HG03196 (cell line): Measurements from ENCODE around the gene RSPH9.
"Not testable (repeated sequence)": the region's sequence is repeated elsewhere in the genome, so short reads cannot be mapped to it uniquely, and the experiment has no call there.

Experiments used
- ATAC-seq: cut with Tn5 transposase; IDR thresholded peaks from one replicate; pipeline ENCODE4 v1.9.1; 2021; ENCODE audit not compliant: unreplicated experiment

RSPH9 gene

GRCh38 chr6:43682724-43683429 lies 38.0 kb downstream of the RSPH9 start:
- no peak for ATAC-seq

- no peak for ATAC-seq
Observed at GRCh38 chr6:43683708-43684455, 39.0 kb downstream of the RSPH9 start.

- ATAC-seq, result no peak
Observed at GRCh38 chr6:43687079-43687436, 42.2 kb downstream of the RSPH9 start.

GRCh38 chr6:43687437-43688347 lies 42.9 kb downstream of the RSPH9 start, which contains the start of gene MRPS18A:
TSS of gene MRPS18A (minus strand) at chr6:43687791. CDS start at chr6:43687779, 12 bp downstream.
- ATAC-seq, result peak; percentile 85

- ATAC-seq, result no peak
Observed at GRCh38 chr6:43689421-43689820, 44.6 kb downstream of the RSPH9 start.

- no peak for ATAC-seq
Observed at GRCh38 chr6:43695215-43695966, 50.6 kb downstream of the RSPH9 start.

GRCh38 chr6:43695967-43696291 lies 51.1 kb downstream of the RSPH9 start:
- no peak for ATAC-seq

- ATAC-seq, result no peak
Observed at GRCh38 chr6:43697421-43697820, 52.6 kb downstream of the RSPH9 start.

GRCh38 chr6:43698584-43699349 lies 53.9 kb downstream of the RSPH9 start:
- ATAC-seq, result no peak

- no peak for ATAC-seq
Observed at GRCh38 chr6:43699564-43700186, 54.8 kb downstream of the RSPH9 start.

- ATAC-seq, result not testable (repeated sequence)
Observed at GRCh38 chr6:43700939-43701560, 56.2 kb downstream of the RSPH9 start.

- no peak for ATAC-seq
Observed at GRCh38 chr6:43702171-43702533, 57.3 kb downstream of the RSPH9 start.

- ATAC-seq, result no peak
Observed at GRCh38 chr6:43702534-43703440, 58.0 kb downstream of the RSPH9 start.

GRCh38 chr6:43703512-43704429 lies 58.9 kb downstream of the RSPH9 start:
- no peak for ATAC-seq

- ATAC-seq, result no peak
Observed at GRCh38 chr6:43705996-43706395, 61.2 kb downstream of the RSPH9 start.

- ATAC-seq, result no peak
Observed at GRCh38 chr6:43706788-43707187, 62.0 kb downstream of the RSPH9 start.

- no peak for ATAC-seq
Observed at GRCh38 chr6:43707269-43707668, 62.4 kb downstream of the RSPH9 start.
